D341Med (cell line): ENCODE results near the gene CHML.

Experiments
- DNase-seq: peaks from one replicate; pipeline ENCODE4 v3.0.0; 2012; ENCODE audit warnings: low spot score

Gene CHML

GRCh38 chr1:241590719-241591118 lies 49.5 kb downstream of the CHML start:
- no peak for DNase-seq
